ENCODE results near the gene IRF5.

Gene IRF5

DNA sequence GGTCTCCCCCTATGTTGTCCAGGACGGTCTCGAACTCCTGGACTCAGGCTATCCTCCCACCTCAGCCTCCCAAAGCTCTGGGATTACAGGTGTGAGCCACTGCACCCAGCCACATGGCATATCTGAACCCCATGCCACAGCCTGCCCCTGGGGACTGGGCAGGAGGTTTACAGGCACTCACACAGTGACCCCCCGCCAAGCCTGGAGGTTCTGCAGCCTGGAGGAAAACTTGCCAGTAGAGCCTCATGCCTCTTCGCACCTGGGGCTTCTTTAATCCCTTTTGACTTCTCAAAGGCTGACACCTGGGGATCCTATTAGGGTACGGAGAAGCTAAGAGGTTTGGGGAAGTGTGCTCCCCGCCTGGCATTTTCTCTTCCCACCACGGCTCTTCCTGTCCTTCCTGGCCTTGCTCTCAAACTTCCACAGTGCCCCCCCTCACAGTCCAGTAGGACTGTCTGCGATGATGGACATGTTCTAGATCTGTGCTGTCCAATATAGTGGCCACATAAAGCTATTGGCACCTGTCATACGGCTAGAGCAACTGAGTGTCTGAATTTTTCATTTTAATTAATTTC lies 15.8 kb upstream of the IRF5 start:
- no peak for DNase-seq

DNA sequence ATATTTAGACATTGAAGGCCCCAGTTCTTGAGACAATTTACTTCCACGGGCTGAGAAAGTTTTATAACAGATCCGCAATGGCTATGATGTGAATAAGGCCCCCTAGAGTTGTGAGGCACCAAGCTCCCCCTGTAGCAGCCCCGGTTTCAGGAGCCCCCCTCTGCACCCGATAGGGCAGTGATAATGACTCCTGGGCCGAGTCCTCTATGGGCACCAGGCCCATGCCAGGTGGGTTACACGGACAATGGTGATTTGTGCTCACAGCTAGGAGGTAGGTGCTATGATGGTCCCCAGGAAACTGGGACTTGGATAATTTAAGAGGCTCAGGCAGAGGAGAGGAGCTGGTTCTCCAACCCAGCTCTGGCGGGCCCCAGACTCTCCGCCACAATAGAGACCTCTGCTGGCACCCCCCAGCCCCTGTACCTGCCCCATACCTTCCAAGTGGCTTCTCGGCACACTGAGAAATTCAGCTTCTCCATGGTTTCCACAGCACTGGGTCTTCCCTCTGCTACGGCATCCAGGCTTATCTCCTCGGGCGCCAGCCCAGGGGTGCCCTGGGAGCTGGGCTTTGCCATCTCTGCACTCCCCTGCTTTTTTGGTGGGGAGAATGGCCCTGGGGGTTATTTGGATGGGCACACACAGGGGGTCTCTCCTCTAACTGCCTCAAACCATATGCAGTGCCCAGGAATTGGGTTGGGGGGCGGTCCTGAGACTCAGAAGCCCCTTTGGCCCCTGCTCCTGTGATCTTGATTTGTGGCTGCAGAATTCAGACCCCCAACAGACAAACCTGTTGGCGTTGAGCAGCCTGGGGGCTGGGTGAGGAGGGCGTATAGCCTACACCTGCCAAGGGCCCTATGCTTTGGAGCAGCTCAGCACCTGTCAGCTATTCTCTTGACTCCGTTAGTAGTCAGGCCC lies 15.0 kb upstream of the IRF5 start:
- DNase-seq = no peak

DNA sequence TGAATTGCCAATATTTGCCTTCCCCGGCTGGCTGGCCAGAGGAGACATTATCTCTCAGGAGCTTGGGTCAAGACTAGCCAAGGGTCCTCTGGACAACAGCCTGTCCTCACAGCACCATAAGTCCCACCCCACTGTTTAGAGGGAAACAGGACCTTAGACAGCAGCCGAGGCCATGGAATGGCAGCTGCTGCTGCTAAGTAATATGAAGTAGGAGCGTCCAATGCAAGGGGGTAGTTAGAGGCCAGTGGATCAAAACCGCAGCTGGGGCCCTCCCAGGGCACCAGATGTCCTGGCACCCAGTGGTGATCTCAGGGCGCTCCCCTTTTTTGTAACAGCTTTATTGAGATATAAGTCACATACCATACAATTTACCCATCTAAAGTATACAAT lies 14.3 kb upstream of the IRF5 start:
- no peak for DNase-seq

GRCh38 chr7:128924707-128925588 lies 12.8 kb upstream of the IRF5 start:
- DNase-seq = no peak

- no peak for DNase-seq
Measured at GRCh38 chr7:128928159-128928813, 9.4 kb upstream of the IRF5 start.

DNA sequence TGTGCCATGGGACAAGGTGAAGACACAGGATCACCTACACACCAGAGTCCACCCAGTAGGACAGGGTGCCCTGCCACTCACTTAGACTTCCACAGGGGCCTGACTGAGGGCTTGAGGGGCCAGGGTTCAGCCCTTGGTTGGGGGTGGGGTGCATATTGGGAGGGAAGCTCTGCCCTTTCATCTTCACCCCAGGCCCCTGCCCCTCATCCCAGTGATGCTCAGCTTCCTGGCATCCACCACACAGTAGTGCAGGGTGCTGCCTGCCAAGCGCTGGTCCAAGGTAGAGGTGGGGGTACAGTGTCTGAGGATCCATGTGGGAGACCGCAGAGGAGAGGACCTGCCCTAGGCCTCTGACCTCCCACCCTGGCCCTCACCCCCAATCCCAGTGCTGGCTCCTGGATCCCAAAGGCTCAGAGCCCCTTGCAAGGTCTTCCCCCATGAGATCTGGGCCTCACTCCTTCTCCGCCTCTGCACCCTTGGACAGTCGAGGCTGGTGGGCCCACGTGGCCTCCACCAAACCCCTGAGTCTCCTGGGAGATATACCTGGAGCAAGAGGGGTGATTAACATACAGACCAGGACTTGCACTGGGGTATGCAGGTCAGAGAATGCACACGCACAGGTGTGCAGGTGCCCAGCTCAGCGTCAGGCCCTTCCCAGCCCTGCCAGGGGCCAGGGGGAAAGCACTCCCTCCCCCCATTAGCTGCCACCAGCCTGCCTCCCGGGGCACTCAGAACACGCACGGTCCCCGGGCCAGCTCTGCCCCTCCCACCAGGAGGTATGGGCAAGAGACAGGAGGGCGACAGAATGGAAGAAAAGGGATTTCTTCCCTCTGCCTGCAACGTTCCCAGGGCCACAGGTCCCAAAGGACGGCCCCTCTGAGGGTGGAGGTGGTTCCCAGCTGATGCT lies 8.6 kb upstream of the IRF5 start:
- DNase-seq = no peak

DNA sequence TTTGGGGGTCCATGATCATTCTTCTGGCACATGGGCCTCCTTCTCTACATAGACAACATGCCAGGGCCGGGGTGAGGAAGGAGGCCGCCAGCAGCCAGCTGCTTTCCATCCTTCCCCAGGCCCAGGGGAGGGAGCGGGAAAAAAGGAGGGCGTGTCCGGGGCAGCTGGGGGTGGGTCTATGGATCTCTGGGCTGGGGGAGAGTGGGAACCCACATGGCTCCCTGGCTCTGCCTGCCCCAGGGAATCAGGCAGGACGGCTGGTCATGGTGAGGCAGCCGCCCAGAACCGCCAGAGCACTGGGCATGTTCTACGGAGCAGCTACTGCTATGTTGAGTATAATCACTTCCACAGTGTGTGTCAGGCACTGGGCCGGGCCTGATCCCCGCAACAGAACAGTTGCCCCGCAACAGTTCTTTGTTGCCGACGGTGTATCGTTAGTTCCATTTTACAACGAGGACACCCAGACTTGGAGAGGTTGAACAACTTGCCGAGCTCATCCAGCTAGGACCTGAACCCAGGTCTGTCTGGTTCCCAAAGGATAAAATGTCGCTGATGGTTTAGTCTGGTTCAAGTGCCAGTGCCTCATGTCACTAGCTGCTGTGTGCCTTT lies 6.4 kb upstream of the IRF5 start:
- DNase-seq = no peak

GRCh38 chr7:128931965-128932861 lies 5.5 kb upstream of the IRF5 start:
- DNase-seq = no peak

DNA sequence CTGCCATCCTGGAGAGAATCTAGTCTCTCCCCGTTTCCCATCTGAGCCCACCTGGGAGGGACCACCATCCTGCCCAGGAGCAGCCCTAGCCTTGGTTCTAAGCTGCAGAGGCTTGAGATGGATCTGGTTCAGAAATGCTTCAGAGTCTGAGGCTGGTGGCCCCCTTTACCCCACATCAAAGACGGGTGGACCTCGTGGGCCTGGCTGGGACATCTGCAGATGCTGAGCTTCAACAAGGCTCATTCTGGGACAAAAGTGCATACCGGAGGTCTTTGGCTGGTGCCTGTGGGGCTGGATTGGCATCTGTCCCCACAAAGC lies 4.9 kb upstream of the IRF5 start:
- DNase-seq = no peak

DNA sequence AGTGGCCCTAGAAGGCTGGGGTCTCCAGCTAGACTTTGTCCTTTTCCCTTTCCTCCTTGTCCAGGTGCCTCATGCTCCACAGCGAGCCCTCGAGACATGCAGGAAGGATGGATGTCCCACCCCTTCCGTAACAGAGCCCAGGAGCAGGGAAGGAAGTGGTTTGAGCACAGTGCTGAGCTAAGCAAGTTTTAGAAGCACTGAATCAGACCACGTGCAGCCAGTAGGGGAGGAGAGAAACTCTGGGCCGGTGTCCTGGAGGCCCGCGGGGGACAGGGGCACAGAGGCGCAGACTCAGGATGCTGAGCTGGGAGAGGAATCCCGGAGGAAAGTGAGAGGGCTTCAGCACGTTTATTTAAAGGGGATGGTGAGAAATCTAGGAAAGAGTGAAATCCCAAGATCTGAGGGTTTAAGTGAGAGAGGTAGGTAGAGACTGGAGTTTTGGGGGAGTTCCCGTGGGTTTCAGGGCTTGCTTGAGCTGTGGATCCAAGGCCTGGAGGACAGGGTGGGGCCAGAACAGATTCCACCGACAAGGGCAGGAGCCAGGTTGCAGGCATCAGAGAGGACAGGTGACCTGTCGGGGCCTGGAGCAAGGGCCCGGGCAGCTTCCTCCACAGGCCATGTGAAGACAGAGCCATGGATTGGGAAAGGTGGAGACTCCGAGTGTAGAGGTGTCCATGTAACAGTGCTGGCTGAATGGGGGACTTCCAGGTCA lies 4.4 kb upstream of the IRF5 start:
- no peak for DNase-seq

DNA sequence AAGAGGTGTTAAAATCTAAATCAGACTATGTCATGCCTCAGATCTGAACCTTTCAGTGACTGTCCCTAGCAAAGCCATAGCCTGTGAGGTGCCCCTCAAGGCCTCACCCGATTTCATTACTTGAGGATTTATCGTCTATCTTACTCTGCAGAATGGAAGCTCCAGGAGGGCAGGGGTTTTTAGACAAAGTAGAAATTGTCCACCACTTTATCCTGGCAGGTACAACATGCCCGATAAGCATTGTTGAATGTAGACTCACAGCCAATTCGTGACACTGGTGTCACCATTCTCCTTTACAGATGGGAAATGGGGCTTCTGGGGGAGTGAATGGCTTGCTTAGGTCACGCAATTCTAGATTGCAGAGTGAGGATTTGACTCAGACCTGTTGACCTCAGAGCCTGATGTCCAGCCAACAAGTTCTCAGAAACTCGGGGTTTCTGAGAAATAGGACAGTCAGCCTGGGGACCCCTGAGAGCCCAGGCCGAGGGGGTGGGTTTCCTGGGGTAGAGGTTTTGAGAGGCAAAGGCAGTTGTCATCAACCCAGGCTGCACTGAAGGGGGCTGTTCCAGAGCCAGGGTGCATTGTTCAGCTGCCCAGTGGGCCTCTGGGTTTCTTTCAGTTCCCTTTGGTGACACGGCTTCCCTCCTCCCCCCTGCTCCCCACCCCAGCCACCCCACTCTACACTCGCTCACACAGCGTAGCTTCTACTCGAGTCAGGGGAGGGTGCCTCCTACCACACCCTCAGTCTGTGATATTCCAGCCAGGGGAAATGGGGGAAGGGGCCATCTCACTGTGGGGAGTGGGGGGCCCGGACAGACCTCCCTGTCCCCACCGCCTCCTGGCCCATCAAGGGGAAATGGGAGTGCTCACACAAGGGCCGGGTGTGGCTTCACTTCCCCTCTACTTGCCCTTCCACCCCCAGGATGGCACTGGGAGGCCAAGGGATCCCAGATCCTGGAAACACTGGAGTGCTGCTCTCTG lies 3.1 kb upstream of the IRF5 start:
- no peak for DNase-seq

- no peak for DNase-seq
Measured at GRCh38 chr7:128935342-128935730, 2.4 kb upstream of the IRF5 start.

- no peak for DNase-seq
Measured at GRCh38 chr7:128936798-128937197, 929 bp upstream of the IRF5 start.

GRCh38 chr7:128937271-128937646 lies 468 bp upstream of the IRF5 start:
- DNase-seq = no peak

- no peak for DNase-seq
Measured at GRCh38 chr7:128938544-128939074, 882 bp downstream of the IRF5 start.

DNA sequence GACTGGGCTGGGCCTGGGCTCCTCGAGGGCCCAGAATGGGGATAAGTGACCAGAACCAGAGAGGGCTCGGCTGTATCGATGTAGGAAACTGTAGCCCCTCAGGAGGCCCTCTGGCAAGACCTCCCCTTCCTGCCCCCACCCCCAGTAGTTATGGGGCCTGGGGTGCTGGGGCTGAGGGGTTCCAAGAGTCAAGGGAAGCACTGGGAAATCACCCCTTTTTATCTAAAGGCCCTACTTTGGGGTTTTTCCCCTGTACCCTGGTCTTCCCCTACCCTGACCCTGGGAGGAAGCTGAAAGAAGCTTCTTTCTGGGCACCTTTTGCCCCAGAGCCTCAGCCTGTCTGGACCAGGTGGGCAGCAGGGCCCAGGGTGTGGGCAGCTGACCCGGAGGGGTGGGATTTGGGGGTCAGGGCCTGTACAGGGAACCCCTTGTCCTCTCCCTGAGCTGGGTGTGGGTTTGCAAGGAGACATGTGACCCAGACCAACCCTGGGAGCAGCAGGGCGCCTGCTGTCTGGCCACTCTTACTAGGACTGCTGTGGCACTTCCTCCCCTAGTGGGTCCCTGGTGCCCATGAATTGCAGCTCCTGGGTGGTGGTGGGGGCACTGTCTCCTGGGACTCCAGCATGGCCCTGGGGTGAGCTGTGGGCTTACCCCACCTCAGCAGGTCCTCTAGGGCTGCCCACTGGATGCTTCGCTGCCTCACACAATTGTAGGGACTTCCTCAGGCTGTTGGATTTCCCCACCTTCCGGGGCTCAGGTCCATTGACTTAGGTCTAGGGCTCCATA lies 1.5 kb downstream of the IRF5 start:
- DNase-seq = no peak

DNA sequence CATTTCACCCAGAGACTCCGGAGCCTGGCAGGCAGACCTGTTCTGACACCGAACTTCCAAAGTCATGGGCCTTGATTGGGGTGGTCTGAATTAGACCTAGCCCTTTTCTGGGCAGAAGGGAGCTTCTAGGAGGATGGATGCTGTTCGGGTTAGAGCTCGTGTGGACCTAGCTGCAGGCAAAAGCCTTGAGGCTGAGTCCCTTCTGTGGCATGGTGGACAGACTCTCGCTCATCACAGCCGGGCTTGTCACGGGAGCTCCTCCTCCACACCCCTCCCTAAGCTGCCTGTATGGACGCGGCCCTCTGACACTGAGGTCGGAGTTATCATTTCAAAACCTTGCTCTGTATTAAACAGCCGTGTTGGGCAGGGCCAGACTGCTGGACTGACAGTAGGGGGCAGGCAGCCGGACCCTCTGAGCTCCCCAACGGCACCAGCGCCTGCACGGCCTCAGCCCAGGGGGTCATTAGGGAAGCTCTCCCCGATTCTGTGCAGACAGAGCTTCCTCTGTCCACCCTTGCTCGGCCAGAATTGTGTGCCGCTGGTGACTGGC lies 2.2 kb downstream of the IRF5 start:
- DNase-seq = no peak
